Stimulated activated CD8-positive, alpha-beta memory T cell treated with anti-CD3 and anti-CD28 coated beads, Interleukin-4, amount 100 ng/mL, for 1 hour (primary cell): ENCODE measurements around the gene PIK3R3.

Experiments used
- DNase-seq, 2 donors: peaks; one replicate each; pipeline ENCODE4 v3.0.0-alpha.2; 2020; ENCODE audit warnings: low read depth in 2 of 2, low spot score in 1 of 2

Gene PIK3R3

DNA sequence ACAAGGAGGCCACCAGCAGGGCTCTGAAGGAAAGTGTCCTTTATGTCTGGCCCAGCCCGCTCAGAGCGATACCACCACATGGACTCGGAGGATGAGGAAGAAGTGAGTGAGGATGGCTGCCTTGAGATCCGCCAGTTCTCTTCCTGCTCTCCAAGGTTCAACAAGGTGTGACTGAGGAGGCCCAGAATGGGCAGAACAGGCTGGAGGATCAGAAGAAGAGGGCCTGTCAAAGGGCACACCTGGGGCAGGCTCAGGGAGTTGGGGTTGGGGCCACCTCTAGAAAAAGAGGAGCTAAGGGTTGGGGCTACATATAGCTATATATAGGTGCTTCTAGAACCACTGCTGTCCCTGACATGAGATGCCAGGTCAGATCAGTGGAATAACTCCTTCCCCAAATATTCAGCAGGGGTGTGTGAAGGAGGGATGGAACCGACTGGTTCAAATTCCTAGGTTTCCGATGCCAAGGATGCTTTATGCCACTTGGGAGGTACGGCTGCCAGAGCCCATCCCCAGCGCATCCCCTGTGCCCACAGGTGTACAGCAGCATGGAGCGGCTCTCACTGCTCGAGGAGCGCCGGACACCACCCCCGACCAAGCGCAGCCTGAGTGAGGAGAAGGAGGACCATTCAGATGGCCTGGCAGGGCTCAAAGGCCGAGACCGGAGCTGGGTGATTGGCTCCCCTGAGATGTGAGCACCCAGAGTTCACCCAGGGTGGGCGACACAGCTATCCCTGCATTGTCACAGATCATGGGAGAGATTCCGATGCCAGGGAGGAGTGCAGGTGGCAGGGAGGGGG is 102.2 kb downstream of the PIK3R3 start:
- no peak for DNase-seq

- no peak for DNase-seq
Measured at GRCh38 chr1:46027788-46028573, 104.4 kb downstream of the PIK3R3 start.

DNA sequence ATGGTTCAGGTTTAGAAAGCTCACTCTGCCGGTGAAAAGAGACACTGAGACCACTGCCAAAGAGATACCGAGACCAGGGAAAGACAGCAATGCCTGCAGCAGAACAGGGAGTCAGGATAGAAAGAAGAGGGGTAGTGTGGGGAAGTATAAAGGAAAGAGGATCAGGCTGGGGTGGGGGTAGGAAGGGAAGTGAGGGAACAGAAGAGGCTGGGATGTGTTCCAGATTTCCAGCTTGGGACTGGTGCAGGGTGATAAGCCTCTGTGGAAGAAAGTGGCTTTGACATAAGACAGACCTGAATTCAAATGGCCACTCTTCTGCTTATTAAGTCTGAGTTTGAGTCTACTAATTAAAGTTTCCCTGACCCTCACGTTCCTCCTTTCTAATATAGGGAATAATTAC is 105.9 kb downstream of the PIK3R3 start:
- no peak for DNase-seq

- no peak for DNase-seq
Measured at GRCh38 chr1:46021046-46021996, 111.1 kb downstream of the PIK3R3 start.

GRCh38 chr1:46020010-46020409 is 112.4 kb downstream of the PIK3R3 start:
- DNase-seq = no peak

DNA sequence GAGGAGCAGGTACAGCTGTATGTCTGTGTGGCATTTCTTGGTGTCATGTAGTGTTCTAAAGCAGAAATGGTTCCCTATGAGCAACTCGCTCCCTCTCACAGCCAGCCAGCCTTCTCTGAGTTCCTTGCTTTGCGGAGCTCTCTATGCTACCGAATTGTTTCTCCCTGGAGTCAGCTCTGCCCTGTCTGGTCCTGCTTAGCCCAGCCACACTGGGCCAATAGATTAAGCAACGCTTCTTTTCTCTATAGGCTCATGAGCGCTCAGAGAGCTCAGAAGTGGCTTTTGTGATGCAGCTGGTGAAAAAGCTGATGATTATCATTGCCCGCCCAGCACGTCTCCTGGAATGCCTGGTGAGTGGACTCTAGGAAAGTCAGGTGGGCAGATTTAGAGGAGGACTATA is 113.1 kb downstream of the PIK3R3 start:
- no peak for DNase-seq

- no peak for DNase-seq
Measured at GRCh38 chr1:46017876-46018503, 114.4 kb downstream of the PIK3R3 start.

- no peak for DNase-seq
Measured at GRCh38 chr1:46013581-46013980, 118.8 kb downstream of the PIK3R3 start.

GRCh38 chr1:46012236-46012635 is 120.2 kb downstream of the PIK3R3 start:
- no peak for DNase-seq

- DNase-seq = no peak
Measured at GRCh38 chr1:46011121-46011695, 121.2 kb downstream of the PIK3R3 start.

DNA sequence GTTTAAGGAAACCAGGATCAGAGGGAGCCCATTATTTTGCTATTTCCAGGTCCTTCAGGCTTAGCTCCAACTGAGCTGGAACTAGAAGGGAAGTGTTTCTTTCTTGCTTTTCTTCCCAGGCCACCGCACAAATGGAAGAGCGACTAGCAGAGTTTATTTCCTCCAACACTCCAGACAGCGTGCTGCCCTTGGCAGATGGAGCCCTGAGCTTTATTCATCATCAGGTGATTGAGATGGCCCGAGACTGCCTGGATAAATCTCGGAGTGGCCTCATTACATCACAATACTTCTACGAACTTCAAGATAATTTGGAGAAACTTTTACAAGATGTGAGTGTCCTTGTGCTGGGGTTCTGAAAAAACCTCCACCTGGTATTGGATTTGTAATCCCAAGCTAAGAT is 121.8 kb downstream of the PIK3R3 start:
- no peak for DNase-seq

DNA sequence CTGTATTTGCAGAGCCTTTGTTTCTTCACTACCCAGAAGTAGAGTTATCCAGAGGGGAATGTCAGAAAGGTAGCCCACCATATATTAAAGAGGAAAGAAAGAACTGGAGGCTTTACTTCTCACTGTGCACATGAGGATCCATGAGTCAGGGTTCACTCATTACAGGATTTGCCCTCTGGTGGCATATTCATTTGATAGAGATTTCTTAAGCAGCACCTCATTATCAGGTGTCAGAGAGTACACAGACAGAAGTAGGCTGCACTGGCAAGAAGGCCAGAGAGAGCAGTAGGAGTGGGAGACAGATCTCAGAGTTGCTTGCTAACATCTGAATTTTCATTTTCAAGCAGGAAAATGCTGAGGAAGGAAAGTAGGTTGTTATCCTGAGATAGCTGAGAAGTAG is 123.8 kb downstream of the PIK3R3 start:
- no peak for DNase-seq

DNA sequence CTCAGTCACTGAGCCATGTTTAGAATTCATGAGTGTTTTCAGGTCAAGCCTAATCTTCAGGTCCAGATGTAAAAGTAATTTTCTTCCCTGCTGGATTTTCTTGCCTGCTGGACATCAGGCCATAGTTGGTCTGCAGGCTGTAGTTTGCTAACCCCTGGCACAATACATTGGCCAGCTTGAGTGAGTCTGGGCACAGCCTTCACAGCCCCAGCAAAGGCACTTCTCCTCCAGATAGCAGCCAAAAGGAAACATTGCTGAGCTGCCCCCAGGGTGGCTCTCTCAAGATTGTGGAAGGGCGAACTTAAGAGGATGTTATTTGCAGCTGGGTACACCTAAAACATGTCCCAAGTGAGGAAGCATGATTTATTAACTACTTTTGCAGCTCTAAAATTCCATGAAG is 126.8 kb downstream of the PIK3R3 start:
- no peak for DNase-seq

DNA sequence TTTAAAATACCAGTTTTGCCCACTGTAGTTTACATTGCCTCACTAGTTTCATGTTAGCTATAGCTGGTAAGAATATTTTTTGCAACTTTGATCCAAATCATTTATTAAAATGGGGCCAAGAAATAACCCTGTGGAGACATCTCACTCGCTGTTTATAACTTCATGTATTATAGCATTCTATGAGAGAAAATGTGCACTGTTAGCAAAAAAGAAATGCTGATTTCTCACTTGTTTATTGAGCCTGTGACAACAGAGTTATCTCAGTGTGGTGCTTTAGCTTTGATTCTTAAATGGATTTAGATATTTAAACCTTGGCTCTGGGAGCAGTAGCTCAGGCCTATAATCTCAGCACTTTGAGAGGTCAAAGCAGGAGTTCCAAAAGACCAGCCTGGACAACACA is 127.9 kb downstream of the PIK3R3 start:
- DNase-seq = no peak

DNA sequence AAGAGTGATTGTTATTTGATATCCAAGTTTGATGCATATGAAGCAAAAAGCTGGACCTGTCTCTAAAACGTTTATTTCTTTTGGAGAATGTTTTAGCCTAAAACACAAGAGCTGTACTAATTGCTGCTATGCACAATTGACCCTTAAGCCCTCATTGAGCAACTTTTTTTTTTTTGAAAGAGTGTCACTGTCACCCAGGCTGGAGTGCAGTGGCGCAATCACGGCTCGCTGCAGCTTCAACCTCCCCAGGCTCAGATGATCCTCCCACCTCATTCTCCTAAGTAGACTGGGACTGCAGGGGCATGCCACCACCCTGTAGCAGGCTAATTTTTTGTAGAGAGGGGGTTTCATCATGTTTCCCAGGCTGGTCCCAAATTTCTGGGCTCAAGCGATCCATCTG is 129.1 kb downstream of the PIK3R3 start:
- DNase-seq = no peak

GRCh38 chr1:46002551-46003150 is 129.8 kb downstream of the PIK3R3 start:
- no peak for DNase-seq

GRCh38 chr1:46001081-46001785 is 131.2 kb downstream of the PIK3R3 start:
- no peak for DNase-seq

- no peak for DNase-seq
Measured at GRCh38 chr1:45999507-45999906, 132.9 kb downstream of the PIK3R3 start.

- no peak for DNase-seq
Measured at GRCh38 chr1:45998020-45998617, 134.3 kb downstream of the PIK3R3 start.
